Parathyroid adenoma (tissue), 2 donors: ENCODE data around the gene LUC7L.
"Not testable (repeated sequence)": the region's sequence is repeated elsewhere in the genome, so short reads cannot be mapped to it uniquely, and the experiment has no call there.

ENCODE experiments used
- H2AFZ ChIP-seq: fragments of 300-600 bp; sonication (generic); one replicate; pipeline ENCODE4 v1.7.0; 2017; ENCODE audit warnings: antibody characterized with exemption, mild to moderate bottlenecking
- H3K27ac ChIP-seq: fragments of 300-600 bp; sonication (generic); one replicate; pipeline ENCODE4 v1.7.0; 2017
- H3K27me3 ChIP-seq: fragments of 300-600 bp; sonication (generic); one replicate; pipeline ENCODE4 v1.7.0; 2017; ENCODE audit warnings: low read length; ENCODE audit not compliant: control insufficient read depth, insufficient read depth
- H3K36me3 ChIP-seq: fragments of 300-600 bp; sonication (generic); one replicate; pipeline ENCODE4 v1.7.0; 2017; ENCODE audit warnings: low read length; ENCODE audit not compliant: control insufficient read depth, insufficient read depth
- H3K4me1 ChIP-seq: fragments of 300-600 bp; sonication (generic); one replicate; pipeline ENCODE4 v1.7.0; 2017; ENCODE audit warnings: control low read depth
- H3K4me2 ChIP-seq: fragments of 300-600 bp; sonication (generic); one replicate; pipeline ENCODE4 v1.7.0; 2017; ENCODE audit warnings: low read length
- H3K4me3 ChIP-seq: fragments of 300-600 bp; sonication (generic); one replicate; pipeline ENCODE4 v1.7.0; 2017; ENCODE audit warnings: low read depth, low read length
- H3K79me2 ChIP-seq: fragments of 300-600 bp; sonication (generic); one replicate; pipeline ENCODE4 v1.7.0; 2017; ENCODE audit warnings: control low read depth
- H3K9ac ChIP-seq: fragments of 300-600 bp; sonication (generic); one replicate; pipeline ENCODE4 v1.7.0; 2017; ENCODE audit warnings: mild to moderate bottlenecking
- H3K9me3 ChIP-seq: fragments of 300-600 bp; sonication (generic); one replicate; pipeline ENCODE4 v1.7.0; 2017; ENCODE audit warnings: low read length; ENCODE audit not compliant: control insufficient read depth
- TF ChIP-seq, protein P1 (sequence below): fragments of 300-600 bp; sonication (generic); IDR thresholded peaks from one replicate; pipeline ENCODE4 v1.7.0; 2017; ENCODE audit warnings: antibody characterized with exemption, mild to moderate bottlenecking
- donor health status: primary hyperparathyroidism.

LUC7L gene

DNA sequence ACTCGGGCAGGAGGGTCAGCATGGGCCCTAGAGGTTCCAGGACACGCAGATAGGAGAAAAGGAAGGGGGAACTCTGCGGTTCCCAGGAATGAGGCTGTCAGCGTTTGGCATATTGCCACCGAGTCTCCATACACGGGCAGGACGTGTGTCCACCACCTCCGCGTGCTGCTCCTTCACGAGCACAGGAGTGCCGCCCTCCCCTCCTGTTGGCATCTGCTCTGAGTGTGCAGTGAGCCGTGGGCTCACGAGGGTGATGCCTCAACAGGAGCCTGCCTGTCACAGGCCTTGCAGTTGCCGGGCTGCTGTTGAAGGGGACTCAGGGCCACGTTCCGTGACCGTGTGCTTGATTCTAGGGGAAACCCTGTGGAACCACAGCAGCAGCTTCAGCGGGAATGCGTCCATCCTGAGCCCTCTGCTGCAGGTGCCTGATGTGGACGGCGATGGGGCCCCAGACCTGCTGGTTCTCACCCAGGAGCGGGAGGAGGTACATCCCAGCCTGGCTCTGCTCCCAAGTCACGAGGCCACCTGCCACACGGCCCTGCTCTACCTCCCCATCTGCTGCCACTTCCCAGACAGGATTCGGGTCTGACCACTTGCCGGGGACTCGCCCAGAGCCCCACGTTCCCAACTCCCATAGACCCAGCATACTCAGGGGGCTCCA, 31.9 kb upstream of the LUC7L start:
- no peaks in the 10 kb centered on the region for H3K27me3 ChIP-seq
- TF ChIP-seq, protein P1, sequence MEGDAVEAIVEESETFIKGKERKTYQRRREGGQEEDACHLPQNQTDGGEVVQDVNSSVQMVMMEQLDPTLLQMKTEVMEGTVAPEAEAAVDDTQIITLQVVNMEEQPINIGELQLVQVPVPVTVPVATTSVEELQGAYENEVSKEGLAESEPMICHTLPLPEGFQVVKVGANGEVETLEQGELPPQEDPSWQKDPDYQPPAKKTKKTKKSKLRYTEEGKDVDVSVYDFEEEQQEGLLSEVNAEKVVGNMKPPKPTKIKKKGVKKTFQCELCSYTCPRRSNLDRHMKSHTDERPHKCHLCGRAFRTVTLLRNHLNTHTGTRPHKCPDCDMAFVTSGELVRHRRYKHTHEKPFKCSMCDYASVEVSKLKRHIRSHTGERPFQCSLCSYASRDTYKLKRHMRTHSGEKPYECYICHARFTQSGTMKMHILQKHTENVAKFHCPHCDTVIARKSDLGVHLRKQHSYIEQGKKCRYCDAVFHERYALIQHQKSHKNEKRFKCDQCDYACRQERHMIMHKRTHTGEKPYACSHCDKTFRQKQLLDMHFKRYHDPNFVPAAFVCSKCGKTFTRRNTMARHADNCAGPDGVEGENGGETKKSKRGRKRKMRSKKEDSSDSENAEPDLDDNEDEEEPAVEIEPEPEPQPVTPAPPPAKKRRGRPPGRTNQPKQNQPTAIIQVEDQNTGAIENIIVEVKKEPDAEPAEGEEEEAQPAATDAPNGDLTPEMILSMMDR, result no peak
- H3K4me3 ChIP-seq, result no peak overlapping the region
- no peak overlapping the region for H3K9ac ChIP-seq
- H3K27ac ChIP-seq, result no peak overlapping the region
- no peaks in the 10 kb centered on the region for H3K36me3 ChIP-seq
- no peaks in the 10 kb centered on the region for H3K9me3 ChIP-seq
- H3K4me1 ChIP-seq, result no peaks in the 10 kb centered on the region
- H3K79me2 ChIP-seq, result peaks cover 3% of the 10 kb centered on the region
- H3K4me2 ChIP-seq, result no peak overlapping the region
- H2AFZ ChIP-seq, result no peak overlapping the region

- Histone ChIP-seq H3K27ac (no peak overlapping the region), H3K27me3 (no peaks in the 10 kb centered on the region), H2AFZ (no peak overlapping the region), H3K4me2 (no peak overlapping the region), H3K4me3 (no peak overlapping the region), H3K9ac (no peak overlapping the region), H3K36me3 (no peaks in the 10 kb centered on the region), H3K4me1 (no peaks in the 10 kb centered on the region), H3K9me3 (no peaks in the 10 kb centered on the region), H3K79me2 (peaks cover 5% of the 10 kb centered on the region)
- TF ChIP-seq, protein P1, result no peak
Observed at GRCh38 chr16:260326-260725, 31.1 kb upstream of the LUC7L start.

- no peak overlapping the region for H3K9ac ChIP-seq
- no peaks in the 10 kb centered on the region for H3K4me1 ChIP-seq
- no peak overlapping the region for H3K4me2 ChIP-seq
- no peaks in the 10 kb centered on the region for H3K36me3 ChIP-seq
- H3K27me3 ChIP-seq, result no peaks in the 10 kb centered on the region
- TF ChIP-seq, protein P1, result no peak
- H3K27ac ChIP-seq, result no peak overlapping the region
- no peak overlapping the region for H3K4me3 ChIP-seq
- H3K79me2 ChIP-seq, result peaks cover 9% of the 10 kb centered on the region
- H3K9me3 ChIP-seq, result no peaks in the 10 kb centered on the region
- H2AFZ ChIP-seq, result no peak overlapping the region
Observed at GRCh38 chr16:259814-260253, 30.6 kb upstream of the LUC7L start.

- TF ChIP-seq, protein P1, result no peak
- no peak overlapping the region for H3K9ac ChIP-seq
- H3K9me3 ChIP-seq, result no peaks in the 10 kb centered on the region
- no peak overlapping the region for H2AFZ ChIP-seq
- no peak overlapping the region for H3K4me3 ChIP-seq
- H3K4me2 ChIP-seq, result no peak overlapping the region
- no peaks in the 10 kb centered on the region for H3K36me3 ChIP-seq
- no peaks in the 10 kb centered on the region for H3K4me1 ChIP-seq
- H3K27ac ChIP-seq, result no peak overlapping the region
- H3K79me2 ChIP-seq, result peaks cover 9% of the 10 kb centered on the region
- H3K27me3 ChIP-seq, result no peaks in the 10 kb centered on the region
Observed at GRCh38 chr16:259226-259625, 30.0 kb upstream of the LUC7L start.

GRCh38 chr16:258091-258490, 28.8 kb upstream of the LUC7L start:
- H3K36me3 ChIP-seq, H3K4me3 ChIP-seq, H3K27me3 ChIP-seq, H3K4me2 ChIP-seq, H2AFZ ChIP-seq, H3K27ac ChIP-seq, H3K9ac ChIP-seq, H3K4me1 ChIP-seq, H3K9me3 ChIP-seq: not testable (repeated sequence)
- H3K79me2 ChIP-seq, result peaks cover 14% of the 10 kb centered on the region
